ENCODE data around the gene RASAL3.

Gene RASAL3

DNA sequence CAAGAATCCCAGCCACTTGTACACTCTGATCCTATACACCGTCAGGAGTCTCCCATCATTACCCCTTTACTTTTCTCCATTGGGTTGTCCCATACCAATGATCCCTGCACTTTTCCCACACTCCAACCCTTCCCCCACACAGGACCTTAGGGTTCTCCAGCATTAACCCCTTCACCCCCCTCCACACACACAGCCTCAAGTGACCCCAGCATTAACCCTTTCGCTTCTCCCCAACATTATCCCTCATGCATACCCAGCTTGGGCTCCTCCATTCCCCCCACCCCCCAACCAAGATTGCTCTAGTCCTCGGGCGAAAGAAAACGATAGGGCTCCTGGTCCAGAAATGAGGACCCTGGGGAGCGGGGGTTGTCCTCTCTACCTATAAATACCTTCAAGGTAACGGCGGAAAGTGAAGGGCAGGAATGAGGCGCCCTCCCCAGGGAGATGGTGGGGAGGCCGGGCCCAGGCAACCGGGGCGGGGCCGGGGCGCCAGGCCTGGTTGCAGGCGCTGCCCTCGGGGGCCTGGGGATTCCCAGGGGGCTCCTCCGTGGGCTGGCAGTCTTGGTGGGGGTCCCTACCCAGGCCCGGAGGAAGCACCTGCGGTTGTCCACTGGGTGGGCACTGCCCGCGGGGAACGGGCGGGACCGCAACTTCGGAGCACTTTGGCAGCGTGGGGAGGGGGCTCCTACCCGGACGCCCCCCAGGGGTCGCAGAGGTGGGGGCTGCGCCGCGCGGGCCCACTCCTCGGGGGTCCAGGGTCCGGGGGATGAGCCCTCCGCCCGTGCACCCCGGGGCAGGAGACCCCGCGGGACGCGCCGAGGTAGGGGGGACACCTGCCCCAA, 15.3 kb downstream of the RASAL3 start:
- DNase-seq, result no peak

DNA sequence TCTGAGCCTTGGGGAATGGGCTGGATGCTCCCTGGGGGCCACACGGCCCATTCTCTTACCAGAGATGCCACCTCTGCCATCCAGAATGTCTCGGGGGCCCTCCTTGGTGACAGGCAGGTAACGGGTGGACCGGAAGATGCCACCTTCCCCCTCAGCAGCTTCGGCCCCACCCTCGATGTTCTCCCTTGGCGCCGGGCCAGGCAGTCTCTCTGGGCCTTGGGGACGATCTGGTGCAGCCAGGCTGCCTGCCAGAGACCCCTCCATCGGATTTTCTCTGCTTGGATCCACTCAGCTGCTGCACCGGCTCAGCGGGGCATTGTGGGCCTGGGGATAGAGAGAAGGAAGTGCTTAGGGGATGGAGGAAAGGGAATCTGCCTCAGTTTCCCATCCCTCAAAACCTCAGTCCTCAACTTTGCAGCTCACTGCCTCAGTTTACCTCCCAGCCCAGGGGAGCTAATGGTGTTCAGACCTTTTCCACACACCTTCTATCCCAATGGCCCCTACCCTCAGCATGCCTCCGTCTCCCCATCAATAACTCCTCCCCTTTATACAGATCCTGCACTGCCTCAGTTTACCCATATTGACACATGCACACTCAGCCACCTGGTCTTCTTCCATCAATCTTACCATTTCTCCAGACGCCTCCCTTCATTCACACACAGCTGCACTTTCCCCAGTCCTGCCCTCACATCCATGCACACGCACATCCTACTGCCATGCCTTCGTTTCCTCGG, 16.1 kb downstream of the RASAL3 start:
- no peak for DNase-seq

DNA sequence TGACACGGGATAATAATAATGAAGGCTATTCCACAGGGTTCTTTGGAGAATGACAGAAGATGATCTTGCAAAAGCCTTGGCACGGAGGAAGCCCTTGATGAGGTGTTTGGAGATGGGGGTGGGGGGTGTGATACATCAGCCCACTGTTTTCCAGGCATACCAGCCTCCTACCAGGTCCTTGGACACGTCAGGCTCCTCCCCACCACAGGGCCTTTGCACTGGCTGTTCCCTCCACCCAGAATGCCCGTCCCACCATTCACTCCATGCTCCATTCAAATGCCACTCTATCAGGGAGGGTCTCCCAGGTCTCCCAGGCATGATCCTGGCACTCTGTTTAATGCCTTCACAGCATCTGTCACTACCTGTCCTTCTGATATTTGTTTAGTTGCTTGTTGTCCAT, 17.3 kb downstream of the RASAL3 start:
- DNase-seq, result no peak

DNA sequence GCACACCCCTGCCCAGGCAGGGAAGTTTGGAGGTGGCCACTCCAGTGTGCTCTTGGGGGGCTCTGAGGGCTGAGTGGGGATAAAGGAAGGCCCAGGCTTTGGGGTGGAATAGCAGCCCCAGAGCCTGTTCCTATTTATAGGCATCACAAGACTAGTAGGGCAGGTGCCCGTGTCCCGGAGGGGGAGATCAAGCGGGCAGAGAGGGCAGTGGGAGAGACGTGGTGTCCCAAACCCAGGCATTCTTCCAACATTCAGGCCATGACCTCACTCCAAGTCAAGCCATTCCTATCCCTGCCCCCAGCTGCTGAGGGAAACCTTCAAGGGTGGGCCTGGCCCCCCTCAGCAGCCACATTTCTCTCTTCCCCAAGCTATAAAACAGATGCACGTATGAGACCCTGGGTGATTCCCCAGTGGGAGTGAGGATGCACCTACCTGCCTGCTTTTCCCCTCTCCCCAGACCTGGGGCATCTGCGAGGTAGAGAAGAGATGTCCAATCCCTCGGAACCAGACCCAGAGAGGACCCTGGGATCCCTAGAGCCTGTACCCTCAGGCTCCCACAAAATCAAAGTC, 18.5 kb downstream of the RASAL3 start:
- no peak for DNase-seq

DNA sequence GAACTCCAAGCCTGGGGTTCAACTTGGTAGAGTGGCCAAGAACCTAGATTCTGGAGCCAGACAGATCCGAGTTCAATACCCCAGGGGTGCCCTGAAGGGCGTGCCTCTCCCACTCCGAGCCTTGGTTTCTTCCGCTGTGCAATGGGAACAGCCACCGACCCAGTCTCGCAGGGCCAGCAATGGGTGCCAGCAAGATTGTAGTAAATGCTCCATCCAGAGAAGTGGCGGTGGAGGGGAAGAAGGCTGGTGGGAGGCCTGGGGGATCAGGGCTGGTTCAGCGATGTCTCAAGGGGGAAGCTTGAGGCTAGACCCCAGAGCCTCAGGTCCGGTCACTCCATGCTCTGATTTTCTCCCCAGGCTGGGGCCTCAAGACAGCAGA, 19.1 kb downstream of the RASAL3 start:
- DNase-seq, result no peak

DNA sequence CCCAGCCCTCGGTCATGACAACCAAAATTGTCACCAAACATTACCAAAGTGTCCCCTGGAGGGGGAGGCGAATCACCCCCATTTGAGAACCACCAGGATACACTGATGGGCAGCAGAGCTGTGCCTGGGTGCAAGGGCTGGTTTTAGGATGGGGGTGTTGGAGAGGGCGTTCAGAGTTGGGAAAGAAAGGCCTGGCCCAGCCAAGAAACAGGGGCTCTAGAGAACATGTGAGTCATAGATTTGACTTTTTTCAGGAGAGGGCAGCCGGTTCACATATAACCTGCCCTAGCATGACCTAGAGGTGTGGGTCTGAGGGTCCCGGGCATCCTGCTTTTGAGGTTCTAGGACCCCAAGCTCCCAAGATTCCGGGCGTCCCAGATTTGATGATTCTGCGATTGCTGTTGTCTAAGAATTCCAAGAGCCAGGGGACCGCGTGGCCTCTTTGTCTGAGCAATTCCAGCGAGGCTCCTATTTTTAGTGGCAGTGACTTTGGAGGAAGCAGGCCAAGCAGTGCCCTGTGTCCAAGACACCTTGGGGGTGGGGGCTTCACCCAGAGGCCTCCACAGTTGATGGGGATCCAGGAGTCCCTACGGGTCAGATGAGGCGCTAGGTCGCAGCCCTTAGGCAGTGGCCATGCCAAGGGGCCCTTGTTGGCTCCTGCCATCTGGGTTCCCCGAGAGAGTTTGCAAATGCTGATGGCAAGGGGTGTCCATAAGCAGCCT, 19.7 kb downstream of the RASAL3 start:
- DNase-seq, result no peak

DNA sequence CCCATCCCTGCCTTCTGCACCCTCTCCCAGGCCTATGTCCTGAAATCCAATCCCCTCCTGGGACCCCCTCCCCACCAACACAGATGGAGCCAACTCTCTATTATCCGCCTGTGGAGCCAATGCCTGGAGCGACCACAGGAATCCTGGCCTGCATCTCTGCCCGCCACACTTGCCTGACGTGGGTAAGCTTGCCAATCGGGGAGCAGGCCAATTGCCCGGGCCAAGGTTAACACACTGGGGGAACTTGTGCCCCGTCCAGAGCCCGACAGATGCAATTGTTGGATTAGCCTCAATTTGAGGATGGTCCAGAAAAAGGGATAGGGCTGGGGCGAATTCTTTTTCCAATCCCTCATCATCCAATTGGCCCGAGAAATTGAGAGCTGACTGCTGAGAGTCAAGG, 20.5 kb downstream of the RASAL3 start:
- no peak for DNase-seq

DNA sequence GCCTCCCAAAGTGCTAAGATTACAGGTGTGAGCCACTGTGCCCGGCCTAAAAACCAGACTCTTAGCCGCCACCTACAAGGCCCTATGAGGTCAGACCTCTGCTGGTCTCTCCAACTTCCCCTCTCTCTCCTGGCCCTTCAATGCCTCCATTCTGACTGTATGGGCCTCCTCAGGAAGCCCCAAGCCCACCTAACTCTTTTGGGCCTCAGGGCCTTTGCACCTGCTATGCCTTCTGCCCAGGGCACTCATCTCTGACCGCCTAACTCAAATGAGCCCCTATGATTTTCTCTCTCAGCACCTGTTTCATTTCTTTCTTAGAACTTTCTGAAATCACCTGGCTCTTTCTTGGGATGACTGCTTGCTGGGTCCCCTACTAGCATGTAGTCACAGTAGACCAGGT, 21.0 kb downstream of the RASAL3 start:
- DNase-seq, result no peak

DNA sequence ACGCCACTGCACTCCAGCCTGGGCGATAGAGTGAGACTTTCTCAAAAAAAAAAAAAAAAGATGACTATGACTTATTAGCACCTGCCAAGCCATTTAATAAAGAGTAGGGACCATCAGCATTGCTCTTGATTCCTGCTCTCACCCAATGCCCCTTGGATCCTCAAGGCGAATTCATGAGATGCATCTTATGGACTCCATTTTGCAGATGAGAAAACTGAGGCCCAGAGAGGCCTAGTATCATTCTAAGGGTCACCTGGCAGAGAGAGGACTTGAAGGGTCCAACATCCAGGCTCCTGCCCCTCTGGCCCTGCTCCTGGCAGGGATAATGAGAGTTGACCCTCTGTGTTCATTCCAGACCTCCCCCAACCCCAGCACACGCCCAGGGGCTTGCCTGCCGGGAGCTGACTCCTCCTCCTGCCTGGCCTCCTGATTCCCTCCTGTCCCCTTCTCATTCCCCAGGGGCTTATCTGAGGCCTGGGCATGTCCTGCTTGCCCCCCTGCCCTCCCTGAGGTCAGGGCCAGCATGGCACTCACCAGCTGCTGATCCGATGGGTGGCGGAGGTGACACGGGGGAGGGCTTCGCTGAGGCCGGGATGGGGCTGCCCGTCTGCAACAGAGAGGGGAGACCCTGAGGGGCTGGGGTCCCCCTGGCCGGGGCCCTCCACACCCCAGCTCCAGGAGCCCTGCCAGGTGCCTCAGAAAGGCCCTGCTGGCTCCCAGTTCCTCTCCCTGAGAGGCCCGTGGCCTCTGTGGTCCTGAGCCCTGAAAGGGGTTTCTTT, 22.0 kb downstream of the RASAL3 start:
- no peak for DNase-seq

DNA sequence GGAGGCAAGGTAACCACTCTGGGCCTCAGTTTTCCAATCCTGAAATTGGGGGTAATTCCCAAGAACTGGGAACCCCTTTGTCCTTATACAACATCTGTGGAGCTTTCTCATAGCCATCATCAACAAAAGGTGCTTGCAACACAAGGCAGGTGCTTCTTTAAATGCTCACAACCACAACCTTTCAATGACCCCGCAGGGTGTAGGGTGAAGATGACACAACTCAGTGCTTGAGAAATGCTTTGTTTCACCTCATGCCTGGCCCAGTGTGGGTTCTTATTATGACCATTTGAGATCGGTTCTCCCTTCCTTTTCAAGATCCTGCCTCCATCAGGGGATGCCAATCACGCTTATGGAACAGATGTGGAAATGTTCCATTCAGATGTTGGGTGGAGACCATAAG, 23.0 kb downstream of the RASAL3 start:
- DNase-seq, result no peak

DNA sequence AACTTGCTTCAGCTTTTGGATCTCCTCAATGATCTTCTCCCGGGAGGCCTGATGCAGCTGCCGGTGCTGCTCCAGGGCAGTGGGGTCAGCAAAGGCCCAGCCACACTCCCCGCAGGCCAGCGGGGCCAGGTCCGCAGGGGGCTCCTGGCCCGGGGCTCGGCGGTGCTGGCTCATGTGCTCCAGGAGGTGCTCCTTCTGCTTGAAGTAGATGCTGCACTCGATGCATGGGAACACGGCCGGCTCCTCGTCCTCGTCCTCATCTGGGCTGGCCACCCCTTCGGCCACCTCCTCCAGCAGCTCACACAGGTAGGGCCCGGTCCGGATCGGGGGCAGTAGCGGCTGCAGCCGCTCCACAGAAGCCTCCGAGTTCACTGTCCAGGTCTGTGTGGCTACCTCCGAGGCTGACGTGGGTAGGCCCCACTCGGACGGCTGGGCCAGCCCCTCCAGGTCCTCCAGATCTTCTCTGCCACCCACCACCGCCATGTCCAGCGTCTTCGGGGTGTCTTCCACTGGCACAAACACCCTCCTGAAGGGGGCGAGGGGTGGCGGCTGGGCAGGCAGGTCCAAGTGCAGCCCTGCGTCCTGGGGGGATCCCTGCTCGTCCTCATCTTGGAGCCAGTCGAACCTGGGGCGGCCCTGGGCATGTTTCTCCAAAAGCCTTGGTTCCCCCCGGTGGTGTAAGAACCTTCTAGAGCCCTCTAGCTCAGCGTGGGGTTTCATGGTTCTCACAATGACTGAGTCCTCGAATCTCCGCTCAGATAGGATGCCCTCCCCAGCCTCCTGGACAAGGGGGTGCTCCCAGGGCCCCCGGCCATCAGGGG, 24.3 kb downstream of the RASAL3 start:
- no peak for DNase-seq

DNA sequence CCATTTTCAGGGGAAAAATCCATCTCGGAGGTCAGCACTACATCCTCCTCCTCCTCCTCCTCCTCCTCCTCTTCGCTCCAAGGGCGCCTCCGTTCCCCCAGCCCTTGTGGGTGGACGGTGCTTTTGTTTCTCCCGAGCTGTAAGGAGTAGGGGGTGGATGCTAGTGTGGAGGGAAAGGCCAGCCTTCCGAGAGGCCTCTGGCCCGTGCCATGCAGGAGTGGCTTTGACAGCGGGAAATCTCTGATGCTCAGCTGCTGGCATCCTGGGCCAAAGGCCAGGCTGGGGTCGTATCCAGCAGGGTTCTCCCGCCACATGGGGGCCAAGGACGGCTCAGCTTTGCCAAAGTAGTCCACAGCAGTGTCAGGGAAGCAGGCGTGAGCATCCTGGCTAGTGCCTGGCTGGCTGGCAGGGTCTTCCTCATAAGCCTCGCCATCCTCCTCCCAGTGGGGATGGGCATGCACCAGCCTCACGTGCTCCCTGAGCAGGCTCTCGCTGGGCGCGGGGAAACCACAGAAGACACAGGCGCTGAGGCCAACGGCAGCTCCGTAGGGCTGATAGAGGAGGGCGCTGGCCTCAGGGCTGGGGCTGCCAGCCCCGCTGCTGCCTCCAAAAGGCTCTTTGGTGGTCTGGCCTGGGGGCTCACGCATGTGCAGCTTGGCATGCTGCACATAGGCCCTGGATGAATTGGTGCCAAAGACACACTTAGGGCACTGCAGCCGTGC, 25.1 kb downstream of the RASAL3 start:
- no peak for DNase-seq

DNA sequence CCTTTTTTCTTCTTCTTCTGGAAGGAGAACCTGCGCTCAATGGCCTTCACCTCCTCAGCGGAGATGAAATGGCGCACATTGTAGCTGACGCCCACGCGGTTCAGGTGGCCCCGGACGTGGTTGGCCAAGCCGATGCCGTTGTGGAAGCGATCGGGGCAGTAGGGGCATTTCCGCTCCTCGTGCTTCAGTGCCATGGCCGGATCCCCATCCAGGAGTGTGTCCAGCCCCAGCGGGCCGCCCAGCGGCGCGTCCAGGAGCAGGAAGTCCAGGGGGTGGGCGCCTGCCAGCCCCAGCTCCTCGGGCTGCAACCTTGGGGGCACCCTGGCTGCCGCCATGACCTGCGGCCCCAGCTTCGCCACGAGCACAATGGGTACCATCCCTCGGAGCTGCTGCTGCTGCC, 25.8 kb downstream of the RASAL3 start:
- no peak for DNase-seq

DNA sequence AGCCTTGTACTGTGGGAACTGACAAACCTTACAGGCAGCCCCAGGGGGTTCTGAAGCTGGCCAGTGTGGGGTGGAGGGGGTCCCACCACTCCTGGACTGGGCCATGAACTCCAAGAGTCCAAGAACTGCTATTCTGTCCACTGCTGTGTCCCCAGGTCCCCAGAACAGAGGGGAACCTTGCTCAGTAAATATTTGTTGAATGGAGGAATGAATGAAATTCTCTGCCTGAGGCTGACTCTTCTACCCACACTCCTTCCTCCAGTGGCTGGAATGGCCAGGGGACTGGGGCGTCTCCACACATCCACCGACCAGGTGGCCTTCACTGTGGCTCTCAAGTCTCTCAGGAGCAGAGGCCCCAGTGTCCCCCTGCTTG, 26.2 kb downstream of the RASAL3 start:
- no peak for DNase-seq

DNA sequence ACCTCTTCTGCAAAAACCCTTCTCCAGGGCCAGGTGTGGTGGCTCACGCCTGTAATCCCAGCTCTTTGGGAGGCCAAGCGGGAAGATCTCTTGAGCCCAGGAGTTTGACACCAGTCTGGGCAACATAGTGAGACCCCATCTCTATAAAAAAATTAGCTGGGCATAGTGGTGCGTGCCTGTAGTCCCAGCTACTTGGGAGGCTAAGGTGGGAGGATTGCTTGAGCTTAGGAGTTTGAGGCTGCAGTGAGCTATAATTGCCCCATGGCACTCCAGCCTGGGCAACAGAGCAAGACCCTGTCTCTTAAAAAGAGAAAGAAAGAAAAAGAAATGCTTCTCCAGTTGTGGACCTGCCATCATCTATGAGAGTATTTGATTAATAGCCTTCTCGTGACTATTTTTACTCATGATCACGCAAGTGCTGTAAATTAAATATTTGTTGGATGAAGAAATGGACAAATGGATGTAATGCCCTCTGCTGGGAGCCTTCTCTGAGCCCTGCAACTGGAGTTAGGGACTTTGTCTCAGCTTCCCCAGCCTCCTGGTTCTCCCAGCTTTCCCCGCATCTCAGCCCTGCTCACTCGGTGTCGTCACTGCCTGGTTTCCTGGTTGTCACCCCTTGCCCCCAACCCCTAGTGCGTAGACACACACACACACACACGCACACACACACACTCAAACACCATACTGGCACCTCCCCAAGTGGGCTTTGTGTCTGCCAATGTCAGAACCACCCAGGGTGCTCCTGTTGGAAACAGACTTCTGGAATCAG, 26.8 kb downstream of the RASAL3 start:
- DNase-seq, result no peak

DNA sequence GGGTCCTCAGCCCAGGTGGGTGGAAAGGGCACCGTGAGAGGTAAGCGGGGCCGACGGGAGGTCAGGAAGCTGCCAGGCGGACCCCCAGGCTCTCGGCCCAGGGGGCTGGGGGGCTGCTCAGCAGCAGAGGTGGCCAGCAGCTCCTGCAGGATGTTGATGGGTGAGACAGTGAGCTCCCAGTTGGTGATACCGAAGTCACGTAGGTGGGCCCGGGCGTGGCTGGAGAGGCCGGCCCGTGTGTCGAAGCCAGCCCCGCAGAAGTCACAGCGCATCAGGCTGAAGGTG, 27.6 kb downstream of the RASAL3 start:
- no peak for DNase-seq

DNA sequence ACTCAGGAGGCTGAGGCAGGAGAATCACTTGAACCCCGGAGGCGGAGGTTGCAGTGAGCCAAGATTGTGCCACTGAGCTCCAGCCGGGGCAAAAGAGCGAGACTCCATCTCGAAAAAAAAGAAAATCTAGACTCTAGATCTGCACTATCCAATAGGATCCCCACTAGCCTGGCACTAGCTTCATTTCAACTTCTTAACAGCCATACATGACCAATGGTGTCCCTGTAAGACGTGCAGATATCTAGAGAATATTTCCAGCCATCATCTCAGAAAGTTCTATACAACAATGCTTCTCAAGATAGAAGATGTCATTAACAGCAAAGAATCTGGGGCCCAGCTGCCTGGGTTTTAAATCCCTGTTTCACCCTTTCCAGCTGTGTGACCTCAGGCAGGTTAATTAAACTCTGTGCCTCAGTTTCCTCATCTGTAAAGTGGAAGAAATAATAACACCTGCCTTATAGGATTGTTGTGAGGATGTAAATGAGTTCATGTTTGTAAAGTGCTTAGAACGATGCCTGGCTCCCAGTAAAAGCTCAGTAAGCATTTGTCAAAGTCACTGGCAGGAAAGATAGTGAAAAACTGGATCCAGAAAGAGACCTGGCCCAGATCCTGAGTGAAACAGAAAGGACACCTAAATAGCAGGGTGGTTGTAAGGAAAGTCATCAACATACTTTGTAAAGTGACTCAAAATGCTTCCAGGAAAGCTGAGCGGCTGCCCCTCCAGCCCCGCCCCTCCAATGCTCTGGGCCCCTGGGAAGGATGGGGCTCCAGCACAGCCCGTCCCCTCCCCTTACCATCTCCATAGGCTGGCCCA, 28.1 kb downstream of the RASAL3 start:
- no peak for DNase-seq

DNA sequence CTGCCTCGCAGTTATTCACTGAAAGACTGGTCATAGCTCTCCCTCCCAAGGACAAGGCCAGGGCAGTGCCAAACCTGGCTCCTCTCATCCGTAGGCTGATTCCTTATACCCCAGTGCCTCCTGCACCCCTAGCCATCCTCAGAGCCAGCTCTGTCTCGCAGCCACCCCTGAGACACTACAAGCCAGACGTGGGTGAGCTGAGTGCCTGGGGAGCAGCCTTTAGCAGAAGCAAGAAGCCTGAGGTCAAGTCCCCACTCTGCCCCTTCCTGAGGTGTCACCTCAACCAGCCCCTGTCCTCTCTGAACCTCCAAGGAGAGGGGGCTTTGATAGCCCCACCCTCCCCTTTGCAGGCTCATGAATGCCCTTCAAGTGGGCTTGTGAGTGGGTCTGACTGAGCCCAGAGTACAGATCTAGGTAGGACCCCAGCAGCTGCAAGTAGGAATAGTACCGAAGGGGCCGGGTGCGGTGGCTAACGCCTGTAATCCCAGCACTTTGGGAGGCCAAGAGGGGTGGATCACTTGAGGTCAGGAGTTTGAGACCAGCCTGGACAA, 30.8 kb downstream of the RASAL3 start:
- DNase-seq, result no peak
